ENCODE results near the gene VEGFA.

- TF ChIP-seq ATF3 (IDR thresholded peaks at IDR 0.05; ENCODE audit: insufficient read depth, low read depth, low read length) = no peak
- no peak for TF ChIP-seq POLR2A (IDR thresholded peaks at IDR 0.05; ENCODE audit: control extremely low read depth in 1 of 2, low read depth in 2 of 2, low read length in 2 of 2)
- no peak for TF ChIP-seq CTCF (IDR thresholded peaks at IDR 0.05; ENCODE audit: control extremely low read depth in 1 of 3, insufficient read depth in 1 of 3, low read depth in 1 of 3, low read length in 3 of 3)
- no peak for TF ChIP-seq EP300 (IDR thresholded peaks at IDR 0.05; ENCODE audit: borderline replicate concordance in 1 of 2, low read depth in 2 of 2, low read length in 2 of 2)
- TF ChIP-seq MAX (IDR thresholded peaks at IDR 0.05) = no peak
- no peak for TF ChIP-seq RNF2 (IDR thresholded peaks at IDR 0.05; ENCODE audit: borderline replicate concordance, low read depth, low read length, missing control alignments, poor library complexity, severe bottlenecking)
- TF ChIP-seq EZH2 (IDR thresholded peaks at IDR 0.05; ENCODE audit: low read depth, low read length, severe bottlenecking) = no peak
- no peak for TF ChIP-seq CEBPB (IDR thresholded peaks at IDR 0.05; ENCODE audit: low read depth, low read length)
- no peak for TF ChIP-seq CBX5 (IDR thresholded peaks at IDR 0.05; ENCODE audit: low read depth, low read length)
- no peak for TF ChIP-seq EGR1 (IDR thresholded peaks at IDR 0.05; ENCODE audit: borderline replicate concordance, low read depth, low read length)
- TF ChIP-seq MAFK (IDR thresholded peaks at IDR 0.05; ENCODE audit: low read depth, low read length) = no peak
- TF ChIP-seq ATF2 (IDR thresholded peaks at IDR 0.05; ENCODE audit: low read length) = no peak
Measured at GRCh38 chr6:43804550-43805223, 34.7 kb downstream of the VEGFA start.
